C4-2B (cell line): ENCODE data around the gene PDIA4.
"Not testable (repeated sequence)": the region's sequence is repeated elsewhere in the genome, so short reads cannot be mapped to it uniquely, and the experiment has no call there.

Source experiments
- ZFX ChIP-seq: fragments of 450-650 bp; IDR thresholded peaks from 2 replicates; pipeline ENCODE4 v1.6.1; 2017
- TF ChIP-seq, protein P1 (sequence below): fragments of 450-650 bp; conservative IDR thresholded peaks from 2 replicates; pipeline ENCODE4 v1.5.1; 2017; ENCODE audit warnings: mild to moderate bottlenecking

GRCh38 chr7:149030439-149030838 lies 2.1 kb upstream of the PDIA4 start:
- TF ChIP-seq, protein P1, sequence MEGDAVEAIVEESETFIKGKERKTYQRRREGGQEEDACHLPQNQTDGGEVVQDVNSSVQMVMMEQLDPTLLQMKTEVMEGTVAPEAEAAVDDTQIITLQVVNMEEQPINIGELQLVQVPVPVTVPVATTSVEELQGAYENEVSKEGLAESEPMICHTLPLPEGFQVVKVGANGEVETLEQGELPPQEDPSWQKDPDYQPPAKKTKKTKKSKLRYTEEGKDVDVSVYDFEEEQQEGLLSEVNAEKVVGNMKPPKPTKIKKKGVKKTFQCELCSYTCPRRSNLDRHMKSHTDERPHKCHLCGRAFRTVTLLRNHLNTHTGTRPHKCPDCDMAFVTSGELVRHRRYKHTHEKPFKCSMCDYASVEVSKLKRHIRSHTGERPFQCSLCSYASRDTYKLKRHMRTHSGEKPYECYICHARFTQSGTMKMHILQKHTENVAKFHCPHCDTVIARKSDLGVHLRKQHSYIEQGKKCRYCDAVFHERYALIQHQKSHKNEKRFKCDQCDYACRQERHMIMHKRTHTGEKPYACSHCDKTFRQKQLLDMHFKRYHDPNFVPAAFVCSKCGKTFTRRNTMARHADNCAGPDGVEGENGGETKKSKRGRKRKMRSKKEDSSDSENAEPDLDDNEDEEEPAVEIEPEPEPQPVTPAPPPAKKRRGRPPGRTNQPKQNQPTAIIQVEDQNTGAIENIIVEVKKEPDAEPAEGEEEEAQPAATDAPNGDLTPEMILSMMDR = not testable (repeated sequence)
- not testable (repeated sequence) for TF ChIP-seq ZFX
